K562 (cell line): ENCODE measurements around the gene VMP1. TPM values are rescaled to one million over a fixed set of nuclear protein-coding genes. Genes with fewer than 3 reads are reported as not detected.

Experiments used
- ARNT ChIP-seq, 2 experiments: fragments of 450-650 bp; IDR thresholded peaks; 2 replicates each; pipeline ENCODE4 v1.6.1; 2016; ENCODE audit warnings: mild to moderate bottlenecking in 1 of 2
- ATF3 ChIP-seq, 2 experiments: fragments of 450-650 bp in 1 of 2; sonication (generic) in 1 of 2; formaldehyde crosslinking in 1 of 2; IDR thresholded peaks in 1 of 2; conservative IDR thresholded peaks in 1 of 2; 2 replicates each; pipeline versions ENCODE4 v1.6.1 to v1.8.1; 2016 to 2023; ENCODE audit warnings: mild to moderate bottlenecking in 2 of 2, moderate library complexity in 2 of 2, inconsistent platforms in 1 of 2, missing genetic modification reagents in 1 of 2
- CHD2 ChIP-seq: IDR thresholded peaks from 2 replicates; pipeline ENCODE4 v1.6.1; 2011; ENCODE audit warnings: low read depth, low read length
- CTBP1 ChIP-seq: fragments of 450-650 bp; IDR thresholded peaks from 2 replicates; pipeline ENCODE4 v1.6.1; 2016; ENCODE audit warnings: borderline replicate concordance
- ETS1 ChIP-seq: conservative IDR thresholded peaks from 2 replicates; pipeline ENCODE4 v1.6.1; 2011; ENCODE audit warnings: low read depth, mild to moderate bottlenecking, low read length; ENCODE audit not compliant: control insufficient read depth
- FOXP1 ChIP-seq: sonication (generic); formaldehyde crosslinking; IDR thresholded peaks from 2 replicates; pipeline ENCODE4 v1.8.0; 2022; ENCODE audit warnings: mild to moderate bottlenecking, missing genetic modification reagents
- GTF2A2 ChIP-seq: IDR thresholded peaks from 2 replicates; pipeline ENCODE4 v1.6.1; 2016; ENCODE audit warnings: mild to moderate bottlenecking, missing genetic modification characterization, missing compliant biosample characterization
- HDGF ChIP-seq: fragments of 450-650 bp; IDR thresholded peaks from 2 replicates; pipeline ENCODE4 v1.6.1; 2016
- KAT2B ChIP-seq: IDR thresholded peaks from one replicate; pipeline ENCODE4 v1.6.1; 2012; ENCODE audit warnings: low read depth, mild to moderate bottlenecking, control low read depth, inconsistent platforms, low read length, moderate library complexity
- MAFK ChIP-seq: IDR thresholded peaks from 2 replicates; pipeline ENCODE4 v1.6.1; 2011; ENCODE audit warnings: low read length, improper control_type of control experiment
- SNIP1 ChIP-seq: fragments of 450-650 bp; IDR thresholded peaks from 2 replicates; pipeline ENCODE4 v1.7.1; 2017; ENCODE audit warnings: low read depth, mild to moderate bottlenecking
- TFAP4 ChIP-seq: sonication (generic); formaldehyde crosslinking; IDR thresholded peaks from 2 replicates; pipeline ENCODE4 v1.8.0; 2022; ENCODE audit warnings: missing genetic modification reagents, mild to moderate bottlenecking, moderate library complexity, borderline replicate concordance
- TRIM28 ChIP-seq: fragments of 450-650 bp; IDR thresholded peaks from 2 replicates; pipeline ENCODE4 v1.6.1; 2017
- TSC22D4 ChIP-seq: fragments of 450-650 bp; IDR thresholded peaks from 2 replicates; pipeline ENCODE4 v1.6.1; 2016; ENCODE audit warnings: missing genetic modification characterization, missing biosample characterization, control low read depth
- ZBTB2 ChIP-seq: fragments of 450-650 bp; IDR thresholded peaks from 2 replicates; pipeline ENCODE4 v1.6.1; 2016; ENCODE audit warnings: antibody characterized with exemption
- ZFPM2 ChIP-seq: fragments of 250-450 bp; sonication (Bioruptor Pico); IDR thresholded peaks from 2 replicates; pipeline ENCODE4 v1.5.1; 2022; ENCODE audit warnings: mild to moderate bottlenecking
- ZNF239 ChIP-seq: fragments of 250-450 bp; sonication (Bioruptor Pico); IDR thresholded peaks from 2 replicates; pipeline ENCODE4 v1.4.0; 2020; ENCODE audit warnings: mild to moderate bottlenecking
- ZNF445 ChIP-seq: fragments of 250-450 bp; sonication (Bioruptor Pico); IDR thresholded peaks from 2 replicates; pipeline ENCODE4 v1.4.0; 2020; ENCODE audit warnings: low read depth, mild to moderate bottlenecking, moderate library complexity
- ZNF583 ChIP-seq: fragments of 250-450 bp; sonication (Bioruptor Pico); IDR thresholded peaks from 2 replicates; pipeline ENCODE4 v1.4.0; 2020
- polyA plus RNA-seq, 8 experiments: library from polyadenylated mRNA; depleted of rRNA in 4 of 8; stranded (reverse) in 5 of 8; unstranded in 3 of 8; fragments of >200 nt; fragmentation: Nextera tagmentation in 2 of 8; fragmentation: Illumina TruSeq in 1 of 8; extraction: Ambion mirVana in 2 of 8; extraction: Trizol in 1 of 8; gene quantifications; 2 replicates each; pipeline versions ENCODE4 v1.2.1 to v1.2.3, GENCODE V29; 2011 to 2014; ENCODE audit warnings: inconsistent platforms in 1 of 8, missing spikeins in 1 of 8
- total RNA-seq, 7 experiments: library from RNA; depleted of rRNA in 6 of 7; stranded (reverse); fragments of >200 nt in 6 of 7; fragmentation: Illumina TruSeq in 2 of 7; extraction: Trizol in 2 of 7; gene quantifications; 2 replicates each; pipeline versions ENCODE4 v1.2.1 to v1.2.3, GENCODE V29; 2011 to 2021; ENCODE audit warnings: low replicate concordance in 1 of 7
- TF ChIP-seq, protein P1 (sequence below): fragments of 250-450 bp; sonication (Bioruptor Pico); IDR thresholded peaks from 2 replicates; pipeline ENCODE4 v1.5.0; 2021
- TF ChIP-seq, protein P2 (sequence below): fragments of 250-450 bp; sonication (Bioruptor Pico); IDR thresholded peaks from 2 replicates; pipeline ENCODE4 v1.8.0; 2022; ENCODE audit warnings: moderate library complexity, mild to moderate bottlenecking, inconsistent platforms
- TF ChIP-seq, protein P3 (sequence below): fragments of 450-650 bp; conservative IDR thresholded peaks from 2 replicates; pipeline ENCODE4 v1.6.1; 2016; ENCODE audit warnings: missing genetic modification characterization, low read depth, mild to moderate bottlenecking, missing compliant biosample characterization, moderate library complexity

VMP1 gene
- total and polyA plus RNA-seq, 9 of the 15 experiments (the other 6 are each of a cell fraction or from before 2014, with no cell fraction given), result 123 to 304 (median 151) TPM

DNA sequence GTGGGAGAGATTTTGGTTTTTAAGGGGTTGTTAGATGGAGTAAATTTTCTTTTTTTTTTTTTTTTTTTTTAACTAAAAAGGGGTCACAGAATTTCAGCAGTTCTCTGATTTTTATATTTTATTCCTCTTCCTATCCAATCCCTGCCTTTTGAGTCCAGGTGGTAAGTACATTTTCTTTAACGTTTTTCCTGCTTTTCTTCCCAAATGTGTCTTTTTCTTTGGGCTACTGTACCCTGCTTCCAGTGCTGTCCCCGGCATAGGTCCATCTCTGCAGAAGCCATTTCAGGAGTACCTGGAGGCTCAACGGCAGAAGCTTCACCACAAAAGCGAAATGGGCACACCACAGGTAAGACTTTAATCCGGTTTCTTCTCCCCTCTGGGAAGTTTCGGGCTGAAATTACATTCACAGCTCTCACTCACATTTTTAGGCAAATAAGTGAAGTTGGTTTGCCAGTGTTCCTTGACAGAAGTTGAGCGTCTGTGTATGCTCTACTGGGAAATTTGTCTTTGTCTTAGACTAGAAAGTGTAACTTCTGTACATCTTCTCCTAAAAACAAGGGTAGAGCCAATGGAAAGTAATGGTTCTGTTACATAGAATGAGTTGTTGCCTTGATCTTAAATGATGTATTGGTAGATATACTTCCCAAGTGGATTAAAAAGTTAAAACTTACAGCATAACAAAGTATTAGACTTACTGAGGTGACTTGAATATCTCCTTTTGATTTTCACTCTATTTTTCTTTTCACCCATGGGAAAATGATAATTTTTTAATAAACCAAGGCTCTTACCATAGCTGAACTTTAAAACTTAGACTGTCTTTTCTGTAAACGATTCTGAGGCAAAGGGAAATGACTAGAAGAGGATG, 130.8 kb downstream of the VMP1 start (continued):
- no peak for TF ChIP-seq ZBTB2
- 0 out of 2 replicates have a peak, but pooled peaks have one; percentile 4 for TF ChIP-seq TFAP4
- TF ChIP-seq, protein P1, sequence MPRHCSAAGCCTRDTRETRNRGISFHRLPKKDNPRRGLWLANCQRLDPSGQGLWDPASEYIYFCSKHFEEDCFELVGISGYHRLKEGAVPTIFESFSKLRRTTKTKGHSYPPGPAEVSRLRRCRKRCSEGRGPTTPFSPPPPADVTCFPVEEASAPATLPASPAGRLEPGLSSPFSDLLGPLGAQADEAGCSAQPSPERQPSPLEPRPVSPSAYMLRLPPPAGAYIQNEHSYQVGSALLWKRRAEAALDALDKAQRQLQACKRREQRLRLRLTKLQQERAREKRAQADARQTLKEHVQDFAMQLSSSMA (CRISPR knock-in tag), result no peak
- TF ChIP-seq, protein P2, sequence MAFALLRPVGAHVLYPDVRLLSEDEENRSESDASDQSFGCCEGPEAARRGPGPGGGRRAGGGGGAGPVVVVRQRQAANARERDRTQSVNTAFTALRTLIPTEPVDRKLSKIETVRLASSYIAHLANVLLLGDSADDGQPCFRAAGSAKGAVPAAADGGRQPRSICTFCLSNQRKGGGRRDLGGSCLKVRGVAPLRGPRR, result 0 out of 2 replicates have a peak, but pooled peaks have one; percentile 9
- TF ChIP-seq ATF3 (IDR thresholded peaks at IDR 0.05), result no peak
- no peak for TF ChIP-seq ATF3 (CRISPR knock-in tag; conservative IDR thresholded peaks at IDR 0.05)
- peak; percentile 19; the same call in 1 of the 2 replicates for TF ChIP-seq TRIM28
- no peak for TF ChIP-seq KAT2B
- TF ChIP-seq ZNF445, result no peak
- no peak for TF ChIP-seq FOXP1 (CRISPR knock-in tag)
- TF ChIP-seq ARNT (IDR thresholded peaks at IDR 0.05), result peak in 1 of 2 experiments; percentile 10; a peak in 1 of 4 replicates
- no peak for TF ChIP-seq HDGF
- no peak for TF ChIP-seq CTBP1
- TF ChIP-seq SNIP1, result peak; percentile 41; the same call in 1 of the 2 replicates
- no peak for TF ChIP-seq MAFK
- TF ChIP-seq, protein P3, sequence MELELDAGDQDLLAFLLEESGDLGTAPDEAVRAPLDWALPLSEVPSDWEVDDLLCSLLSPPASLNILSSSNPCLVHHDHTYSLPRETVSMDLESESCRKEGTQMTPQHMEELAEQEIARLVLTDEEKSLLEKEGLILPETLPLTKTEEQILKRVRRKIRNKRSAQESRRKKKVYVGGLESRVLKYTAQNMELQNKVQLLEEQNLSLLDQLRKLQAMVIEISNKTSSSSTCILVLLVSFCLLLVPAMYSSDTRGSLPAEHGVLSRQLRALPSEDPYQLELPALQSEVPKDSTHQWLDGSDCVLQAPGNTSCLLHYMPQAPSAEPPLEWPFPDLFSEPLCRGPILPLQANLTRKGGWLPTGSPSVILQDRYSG (tag), result no peak
- TF ChIP-seq GTF2A2 (tag), result peak; percentile 35; the same call in 1 of the 2 replicates
- no peak for TF ChIP-seq CHD2
- no peak for TF ChIP-seq ZNF239 (CRISPR knock-in tag)
- TF ChIP-seq ZFPM2 (CRISPR knock-in tag), result no peak; the same call in 1 of the 2 replicates
- no peak for TF ChIP-seq TSC22D4 (tag)
- no peak for TF ChIP-seq ETS1
- TF ChIP-seq ZNF583 (CRISPR knock-in tag), result no peak
